H9 (cell line): ENCODE data around the gene TTC39B. TPM values are rescaled to one million over a fixed set of nuclear protein-coding genes. Genes with fewer than 3 reads are reported as not detected.

Source experiments
- DNase-seq: peaks from one replicate; pipeline ENCODE4 v3.0.0-alpha.2; 2017
- H2AFZ ChIP-seq: one replicate; pipeline ENCODE4 v1.6.1; 2013; ENCODE audit warnings: mild to moderate bottlenecking, low read length, control low read depth, moderate library complexity
- H2AK5ac ChIP-seq: 2 replicates; pipeline ENCODE4 v1.6.1; 2013; ENCODE audit warnings: low read length, control low read depth, mixed read lengths; ENCODE audit not compliant: insufficient read length
- H2BK120ac ChIP-seq: one replicate; pipeline ENCODE4 v1.6.1; 2013; ENCODE audit warnings: low read depth, mild to moderate bottlenecking, low read length, control low read depth, inconsistent platforms; ENCODE audit not compliant: poor library complexity, severe bottlenecking
- H2BK12ac ChIP-seq: 2 replicates; pipeline ENCODE4 v1.6.1; 2013; ENCODE audit warnings: low read length, control low read depth, mixed read lengths, low read depth; ENCODE audit not compliant: insufficient read length
- H2BK15ac ChIP-seq: 2 replicates; pipeline ENCODE4 v1.6.1; 2013; ENCODE audit warnings: low read depth, low read length, control low read depth
- H2BK20ac ChIP-seq: one replicate; pipeline ENCODE4 v1.6.1; 2013; ENCODE audit warnings: low read depth, mild to moderate bottlenecking, low read length, control low read depth, inconsistent platforms; ENCODE audit not compliant: poor library complexity, severe bottlenecking
- H2BK5ac ChIP-seq: 2 replicates; pipeline ENCODE4 v1.6.1; 2013; ENCODE audit warnings: low read length, control low read depth, mixed read lengths; ENCODE audit not compliant: insufficient read length
- H3K14ac ChIP-seq: 2 replicates; pipeline ENCODE4 v1.6.1; 2013; ENCODE audit warnings: low read length, control low read depth; ENCODE audit not compliant: insufficient read depth
- H3K18ac ChIP-seq: 2 replicates; pipeline ENCODE4 v1.6.1; 2013; ENCODE audit warnings: low read depth, mild to moderate bottlenecking, mixed read lengths, low read length, control low read depth; ENCODE audit not compliant: insufficient read length
- H3K23ac ChIP-seq: 2 replicates; pipeline ENCODE4 v1.6.1; 2013; ENCODE audit warnings: low read length, control low read depth, mixed read lengths, low read depth; ENCODE audit not compliant: insufficient read length
- H3K23me2 ChIP-seq: 2 replicates; pipeline ENCODE4 v1.6.1; 2013; ENCODE audit warnings: low read depth, mild to moderate bottlenecking, mixed read lengths, low read length, control low read depth; ENCODE audit not compliant: insufficient read length, poor library complexity, severe bottlenecking
- H3K27ac ChIP-seq: 2 replicates; pipeline ENCODE4 v1.5.1; 2013; ENCODE audit warnings: low read length, control low read depth, mixed read lengths, low read depth; ENCODE audit not compliant: insufficient read length
- H3K27me3 ChIP-seq: 2 replicates; pipeline ENCODE4 v1.6.1; 2013; ENCODE audit warnings: low read length, control low read depth, inconsistent platforms; ENCODE audit not compliant: insufficient read depth
- H3K4ac ChIP-seq: 2 replicates; pipeline ENCODE4 v1.6.1; 2013; ENCODE audit warnings: low read depth, mild to moderate bottlenecking, control low read depth, inconsistent platforms, low read length, moderate library complexity
- H3K4me1 ChIP-seq: 2 replicates; pipeline ENCODE4 v1.6.1; 2013; ENCODE audit warnings: low read length, control low read depth, inconsistent platforms; ENCODE audit not compliant: insufficient read depth
- H3K4me2 ChIP-seq: 2 replicates; pipeline ENCODE4 v1.6.1; 2013; ENCODE audit warnings: low read length, control low read depth, mixed read lengths; ENCODE audit not compliant: insufficient read length, insufficient read depth
- H3K56ac ChIP-seq: 2 replicates; pipeline ENCODE4 v1.6.1; 2013; ENCODE audit warnings: low read depth, mild to moderate bottlenecking, mixed read lengths, low read length, control low read depth; ENCODE audit not compliant: insufficient read length
- H3K79me1 ChIP-seq: 2 replicates; pipeline ENCODE4 v1.6.1; 2013; ENCODE audit warnings: low read depth, mild to moderate bottlenecking, moderate library complexity, low read length, control low read depth, inconsistent platforms; ENCODE audit not compliant: insufficient read depth, poor library complexity, severe bottlenecking
- H3K79me2 ChIP-seq: 2 replicates; pipeline ENCODE4 v1.6.1; 2013; ENCODE audit warnings: low read length, control low read depth, inconsistent platforms; ENCODE audit not compliant: insufficient read depth
- H3K9ac ChIP-seq: 2 replicates; pipeline ENCODE4 v1.6.1; 2013; ENCODE audit warnings: low read length, control low read depth, mixed read lengths; ENCODE audit not compliant: insufficient read length; ENCODE audit errors: extremely low read depth
- H3K9me3 ChIP-seq: one replicate; pipeline ENCODE4 v1.6.1; 2013; ENCODE audit warnings: low read depth, low read length, inconsistent platforms; ENCODE audit not compliant: control insufficient read depth
- H3T11ph ChIP-seq: one replicate; pipeline ENCODE4 v1.6.1; 2013; ENCODE audit warnings: mild to moderate bottlenecking, low read length, control low read depth, inconsistent platforms
- H4K20me1 ChIP-seq: one replicate; pipeline ENCODE4 v1.6.1; 2013; ENCODE audit not compliant: control insufficient read depth, insufficient read length, insufficient read depth
- H4K5ac ChIP-seq: 2 replicates; pipeline ENCODE4 v1.6.1; 2013; ENCODE audit warnings: low read depth, mild to moderate bottlenecking, mixed read lengths, low read length, control low read depth; ENCODE audit not compliant: insufficient read length
- H4K8ac ChIP-seq: replicated peaks from 2 replicates; pipeline ENCODE4 v1.6.1; 2013; ENCODE audit warnings: low read length, control low read depth, mixed read lengths, low read depth; ENCODE audit not compliant: insufficient read length
- H4K91ac ChIP-seq: 2 replicates; pipeline ENCODE4 v1.6.1; 2013; ENCODE audit warnings: low read depth, mild to moderate bottlenecking, moderate library complexity, mixed read lengths, low read length, control low read depth; ENCODE audit not compliant: insufficient read length
- H3K27ac Mint-ChIP-seq, 3 experiments: 2 replicates in 2 of 3; 3 replicates in 1 of 3; pipeline ENCODE4 v1.8.0; 2020 to 2021; ENCODE audit warnings: mixed read lengths in 3 of 3, mild to moderate bottlenecking in 1 of 3, moderate library complexity in 1 of 3
- H3K27me3 Mint-ChIP-seq: 2 replicates; pipeline ENCODE4 v1.8.0; 2021; ENCODE audit warnings: low read depth, mild to moderate bottlenecking, moderate library complexity, mixed read lengths
- H3K36me3 Mint-ChIP-seq, 3 experiments: 2 replicates in 2 of 3; 3 replicates in 1 of 3; pipeline ENCODE4 v1.8.0; 2020 to 2021; ENCODE audit warnings: low read depth in 3 of 3, mixed read lengths in 3 of 3; ENCODE audit not compliant: insufficient read depth in 1 of 3
- H3K4me1 Mint-ChIP-seq, 2 experiments: 2 replicates each; pipeline ENCODE4 v1.8.0; 2020; ENCODE audit warnings: mixed read lengths in 2 of 2
- H3K4me3 Mint-ChIP-seq, 2 experiments: 2 replicates in 1 of 2; 3 replicates in 1 of 2; pipeline ENCODE4 v1.8.0; 2020 to 2021; ENCODE audit warnings: mild to moderate bottlenecking in 2 of 2, mixed read lengths in 2 of 2, moderate library complexity in 1 of 2
- H3K9me3 Mint-ChIP-seq, 2 experiments: 2 replicates in 1 of 2; 3 replicates in 1 of 2; pipeline ENCODE4 v1.8.0; 2020; ENCODE audit warnings: mild to moderate bottlenecking in 2 of 2, mixed read lengths in 2 of 2, moderate library complexity in 1 of 2
- CTCF ChIP-seq: fragments of 200-600 bp; sonication (generic); conservative IDR thresholded peaks from 3 replicates; pipeline ENCODE4 v1.8.0; 2021; ENCODE audit warnings: antibody characterized with exemption, mild to moderate bottlenecking
- total RNA-seq: library from RNA; stranded (reverse); gene quantifications from 2 replicates; pipeline ENCODE4 v1.2.1, GENCODE V29; 2021

The TTC39B gene
- total RNA-seq, 1 experiment from 2014 or later, result 8.2 TPM

- Histone ChIP-seq H4K5ac (no peak overlapping the region), H3K9me3 (no peaks in the 10 kb centered on the region), H3K4me1 (no peaks in the 10 kb centered on the region), H3T11ph (no peak overlapping the region), H2BK5ac (no peak overlapping the region), H3K27ac (no peak overlapping the region), H3K14ac (no peak overlapping the region), H2BK15ac (no peak overlapping the region), H2BK20ac (no peak overlapping the region), H3K27me3 (no peaks in the 10 kb centered on the region), H2AFZ (no peak overlapping the region), H3K79me1 (no peaks in the 10 kb centered on the region), H2BK120ac (no peak overlapping the region), H3K23ac (no peak overlapping the region), H2BK12ac (no peak overlapping the region), H4K91ac (no peak overlapping the region), H3K79me2 (no peaks in the 10 kb centered on the region), H3K23me2 (peaks cover 2% of the 10 kb centered on the region), H3K18ac (no peak overlapping the region), H2AK5ac (no peak overlapping the region), H3K4ac (no peak overlapping the region), H4K8ac (no peak overlapping the region), H3K56ac (no peak overlapping the region), H3K4me2 (no peak overlapping the region), H3K9ac (no peak overlapping the region), H4K20me1 (no peaks in the 10 kb centered on the region)
- H3K36me3 Mint-ChIP-seq, result no peaks in the 10 kb centered on the region
- H3K27me3 Mint-ChIP-seq, result no peaks in the 10 kb centered on the region
- H3K4me1 Mint-ChIP-seq, result peaks cover 0 to 7% of the 10 kb centered on the region in 2 experiments; a peak in 3 of 4 replicates
- no peaks in the 10 kb centered on the region for H3K9me3 Mint-ChIP-seq
- no peak for DNase-seq
- H3K27ac Mint-ChIP-seq, result no peak overlapping the region
- H3K4me3 Mint-ChIP-seq, result no peak overlapping the region
- no peak for TF ChIP-seq CTCF
Measured at GRCh38 chr9:15156241-15156640, 150.8 kb downstream of the TTC39B start.
